H1 (cell line): ENCODE results near the gene TCTN3. TPM values are rescaled to one million over a fixed set of nuclear protein-coding genes. Genes with fewer than 3 reads are reported as not detected.

Source experiments
- CHD7 ChIP-seq: fragments of 300-600 bp; sonication (generic); IDR thresholded peaks from 2 replicates; pipeline ENCODE4 v1.7.1; 2012; ENCODE audit warnings: low read length, moderate library complexity, mild to moderate bottlenecking, inconsistent platforms; ENCODE audit not compliant: insufficient replicate concordance
- polyA plus RNA-seq, 7 experiments: library from polyadenylated mRNA; depleted of rRNA in 3 of 7; stranded (reverse) in 5 of 7; unstranded in 2 of 7; fragments of >200 nt in 5 of 7; fragments of 200-250 nt in 2 of 7; gene quantifications; 1 replicate in 5 of 7; 2 replicates in 1 of 7; 4 replicates in 1 of 7; pipeline versions ENCODE4 v1.2.1 to v1.2.3, GENCODE V29; 2011 to 2013; ENCODE audit warnings: missing spikeins in 2 of 7, mixed read lengths in 2 of 7
- total RNA-seq: library from RNA; stranded (reverse); fragmentation: NEBNext Ultra II Directional; extraction: Animal tissue kit (Norgen Biotek cat#: 25700); gene quantifications from 2 replicates; pipeline ENCODE4 v1.2.1, GENCODE V29; 2021

TCTN3 gene
- total and polyA plus RNA-seq, 2 of the 8 experiments (the other 6 are each of a cell fraction or from before 2014, with no cell fraction given), result 34.7 to 39.8 TPM

GRCh38 chr10:95728526-95728925, 34.8 kb upstream of the TCTN3 start (continued):
- TF ChIP-seq CHD7, result no peak
